ENCODE results near the gene ZDHHC1. TPM values are rescaled to one million over a fixed set of nuclear protein-coding genes. Genes with fewer than 3 reads are reported as not detected.

The ZDHHC1 gene, protein sequence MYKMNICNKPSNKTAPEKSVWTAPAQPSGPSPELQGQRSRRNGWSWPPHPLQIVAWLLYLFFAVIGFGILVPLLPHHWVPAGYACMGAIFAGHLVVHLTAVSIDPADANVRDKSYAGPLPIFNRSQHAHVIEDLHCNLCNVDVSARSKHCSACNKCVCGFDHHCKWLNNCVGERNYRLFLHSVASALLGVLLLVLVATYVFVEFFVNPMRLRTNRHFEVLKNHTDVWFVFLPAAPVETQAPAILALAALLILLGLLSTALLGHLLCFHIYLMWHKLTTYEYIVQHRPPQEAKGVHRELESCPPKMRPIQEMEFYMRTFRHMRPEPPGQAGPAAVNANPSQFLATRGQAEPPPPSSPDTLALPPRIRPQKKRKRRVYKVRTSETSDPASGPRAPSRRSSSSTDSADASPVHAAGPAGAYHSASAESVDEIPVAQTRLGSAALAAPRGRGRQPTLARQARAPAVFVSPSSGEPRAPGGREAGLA
- total RNA-seq, result 82.7 TPM

DNA sequence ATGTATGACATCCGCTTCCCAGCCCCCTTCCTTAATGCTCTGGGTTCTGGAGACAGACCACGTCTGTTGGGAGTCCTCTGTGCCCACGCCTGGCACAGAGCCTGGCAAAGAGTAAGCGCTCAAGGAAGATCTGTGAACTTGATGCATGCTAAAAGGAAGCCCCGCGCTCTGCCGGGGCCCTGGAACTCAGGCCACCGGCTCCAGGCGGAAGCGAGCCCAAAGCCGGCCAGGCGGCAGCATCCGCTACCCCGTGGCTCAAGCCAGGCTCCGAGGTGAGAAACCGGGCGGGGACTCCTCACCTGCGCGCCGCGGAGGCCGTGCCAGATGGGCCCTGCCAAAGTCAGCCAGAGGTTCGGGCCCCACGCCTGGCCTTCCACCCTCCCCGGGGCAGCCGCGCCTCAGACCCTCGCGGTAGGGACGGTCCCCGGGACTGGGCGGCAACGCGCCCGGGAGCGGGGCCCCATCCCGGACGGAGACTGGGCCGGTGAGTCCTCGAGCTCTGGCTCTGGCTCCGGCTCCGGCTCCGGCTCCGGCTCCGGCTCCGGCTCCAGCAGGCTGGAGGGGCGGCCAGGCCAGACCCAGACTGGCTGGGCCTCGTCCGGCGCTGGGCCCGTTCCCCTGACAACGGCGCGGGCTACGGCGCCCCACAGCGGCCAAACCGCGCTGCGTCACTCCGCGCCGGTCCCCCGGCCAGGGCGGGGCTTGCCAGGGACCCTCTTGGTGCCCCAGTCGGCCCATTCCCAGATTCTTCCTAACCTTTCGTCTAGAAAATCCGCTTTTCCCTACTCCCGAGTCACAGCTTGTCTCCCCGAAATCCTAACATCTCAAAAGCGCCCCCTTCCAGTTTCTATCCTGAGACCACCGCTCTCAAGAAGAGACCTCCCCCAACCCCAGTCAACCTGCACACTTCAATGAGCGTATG lies at the start of gene ZDHHC1:
Gene ZDHHC1, minus strand, starts transcription at position 606 of the 922 bp plus-strand sequence. CDS start 8,702 bp downstream, outside the sequence.
- Histone ChIP-seq H3K4me1 (peaks cover 0 to 6% of the 10 kb centered on the region in 2 donors), H3K36me3 (no peaks in the 10 kb centered on the region), H3K27ac (peak within 1 kb of the TSS; percentile 71), H3K27me3 (no peaks in the 10 kb centered on the region), H3K9me3 (no peaks in the 10 kb centered on the region), H3K4me3 (peak within 1 kb of the TSS; percentile 63 to 84)
- intact Hi-C loops (cut with DNase I), result no loop called here
- peak in 1 of 2 donors; percentile 80 for DNase-seq (ENCODE audit: low spot score in 2 of 2)
- TF ChIP-seq, protein P1, sequence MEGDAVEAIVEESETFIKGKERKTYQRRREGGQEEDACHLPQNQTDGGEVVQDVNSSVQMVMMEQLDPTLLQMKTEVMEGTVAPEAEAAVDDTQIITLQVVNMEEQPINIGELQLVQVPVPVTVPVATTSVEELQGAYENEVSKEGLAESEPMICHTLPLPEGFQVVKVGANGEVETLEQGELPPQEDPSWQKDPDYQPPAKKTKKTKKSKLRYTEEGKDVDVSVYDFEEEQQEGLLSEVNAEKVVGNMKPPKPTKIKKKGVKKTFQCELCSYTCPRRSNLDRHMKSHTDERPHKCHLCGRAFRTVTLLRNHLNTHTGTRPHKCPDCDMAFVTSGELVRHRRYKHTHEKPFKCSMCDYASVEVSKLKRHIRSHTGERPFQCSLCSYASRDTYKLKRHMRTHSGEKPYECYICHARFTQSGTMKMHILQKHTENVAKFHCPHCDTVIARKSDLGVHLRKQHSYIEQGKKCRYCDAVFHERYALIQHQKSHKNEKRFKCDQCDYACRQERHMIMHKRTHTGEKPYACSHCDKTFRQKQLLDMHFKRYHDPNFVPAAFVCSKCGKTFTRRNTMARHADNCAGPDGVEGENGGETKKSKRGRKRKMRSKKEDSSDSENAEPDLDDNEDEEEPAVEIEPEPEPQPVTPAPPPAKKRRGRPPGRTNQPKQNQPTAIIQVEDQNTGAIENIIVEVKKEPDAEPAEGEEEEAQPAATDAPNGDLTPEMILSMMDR (IDR thresholded peaks at IDR 0.05), result peak; percentile 24 to 55 (median 54)

DNA sequence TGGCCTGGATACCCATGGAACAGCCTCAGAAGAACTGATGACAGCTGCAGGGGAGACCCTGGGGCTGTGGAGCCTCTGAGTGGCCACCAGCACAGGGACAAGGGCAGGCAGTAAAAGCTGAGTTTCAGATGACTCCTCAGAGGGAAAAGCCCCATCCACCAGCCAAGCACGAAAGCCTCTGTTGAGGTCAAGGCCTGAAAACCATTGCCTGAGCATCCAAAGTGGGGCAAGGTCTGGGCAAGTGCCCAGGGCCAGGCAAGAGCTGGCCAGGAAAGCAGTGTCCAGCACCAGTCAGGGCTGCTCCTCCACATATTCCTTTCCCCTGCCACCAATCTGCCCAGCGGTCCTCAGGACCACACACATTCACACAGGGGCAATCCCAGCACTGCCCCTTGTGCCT lies 48.3 kb upstream of the ZDHHC1 start:
- Histone ChIP-seq H3K27ac (no peak overlapping the region), H3K27me3 (no peaks in the 10 kb centered on the region), H3K4me3 (no peak overlapping the region), H3K36me3 (no peaks in the 10 kb centered on the region), H3K4me1 (peaks cover 11 to 26% of the 10 kb centered on the region in 2 donors), H3K9me3 (no peaks in the 10 kb centered on the region)
- no peak for DNase-seq (ENCODE audit: low spot score in 2 of 2)
- intact Hi-C loops (cut with DNase I), result loop anchor here (2.0 to 10.0 kb wide), 2 partner anchors 90 to 186 kb away; partner anchors contain the start of gene PLEKHG4
- TF ChIP-seq, protein P1 (IDR thresholded peaks at IDR 0.05), result no peak

DNA sequence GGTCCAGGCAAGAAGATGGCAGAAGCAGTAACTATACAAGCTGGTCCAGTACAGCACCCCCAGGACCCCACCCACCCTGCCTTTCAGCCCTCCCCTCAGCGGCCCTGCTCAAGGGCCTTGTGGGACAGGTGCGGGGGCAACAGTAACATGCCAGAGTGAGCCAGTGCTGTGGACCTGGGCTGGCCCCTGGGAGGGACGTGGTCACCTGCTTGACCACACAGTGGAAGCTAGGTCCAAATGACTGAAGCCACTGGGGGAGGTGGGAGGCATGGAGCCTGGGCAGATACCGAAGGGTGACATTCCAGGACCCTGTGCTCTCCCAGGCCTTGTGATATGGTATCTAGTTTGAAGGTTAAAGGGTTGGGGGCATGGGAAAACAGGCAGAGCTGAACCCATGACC lies 47.4 kb upstream of the ZDHHC1 start:
- Histone ChIP-seq H3K27ac (no peak overlapping the region), H3K27me3 (no peaks in the 10 kb centered on the region), H3K36me3 (no peaks in the 10 kb centered on the region), H3K4me1 (peaks cover 20 to 35% of the 10 kb centered on the region in 2 donors), H3K4me3 (no peak overlapping the region), H3K9me3 (no peaks in the 10 kb centered on the region)
- intact Hi-C loops (cut with DNase I), result loop anchor here (2.0 to 10.0 kb wide), 2 partner anchors 89 to 185 kb away; partner anchors contain the start of gene PLEKHG4
- no peak for DNase-seq (ENCODE audit: low spot score in 2 of 2)
- TF ChIP-seq, protein P1 (IDR thresholded peaks at IDR 0.05), result no peak

DNA sequence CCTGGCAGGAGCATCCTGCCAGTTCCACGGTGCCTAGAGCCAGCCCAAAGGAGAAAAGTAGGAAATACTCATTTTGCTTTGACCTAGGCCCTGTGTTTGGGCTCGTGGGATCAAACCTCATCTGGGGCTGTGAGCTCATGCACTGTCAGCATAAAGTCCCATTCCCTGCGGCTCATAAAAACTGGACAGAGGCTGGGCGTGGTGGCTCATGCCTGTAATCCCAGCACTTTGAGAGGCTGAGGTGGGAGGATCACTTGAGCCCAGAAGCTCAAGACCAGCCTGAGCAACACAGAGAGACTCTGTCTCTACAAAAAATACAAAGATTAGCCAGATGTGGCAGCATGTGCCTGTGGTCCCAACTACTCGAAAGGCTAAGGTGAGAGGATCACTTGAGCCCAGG lies 46.8 kb upstream of the ZDHHC1 start:
- DNase-seq (ENCODE audit: low spot score in 2 of 2), result no peak
- Histone ChIP-seq H3K9me3 (no peaks in the 10 kb centered on the region), H3K4me3 (no peak overlapping the region), H3K4me1 (peaks cover 26 to 40% of the 10 kb centered on the region in 2 donors), H3K27ac (no peak overlapping the region), H3K36me3 (no peaks in the 10 kb centered on the region), H3K27me3 (no peaks in the 10 kb centered on the region)
- intact Hi-C loops (cut with DNase I), result loop anchor here (10.0 kb wide), 1 partner anchor 88 kb away; no protein-coding TSS in a partner anchor
- TF ChIP-seq, protein P1 (IDR thresholded peaks at IDR 0.05), result no peak

DNA sequence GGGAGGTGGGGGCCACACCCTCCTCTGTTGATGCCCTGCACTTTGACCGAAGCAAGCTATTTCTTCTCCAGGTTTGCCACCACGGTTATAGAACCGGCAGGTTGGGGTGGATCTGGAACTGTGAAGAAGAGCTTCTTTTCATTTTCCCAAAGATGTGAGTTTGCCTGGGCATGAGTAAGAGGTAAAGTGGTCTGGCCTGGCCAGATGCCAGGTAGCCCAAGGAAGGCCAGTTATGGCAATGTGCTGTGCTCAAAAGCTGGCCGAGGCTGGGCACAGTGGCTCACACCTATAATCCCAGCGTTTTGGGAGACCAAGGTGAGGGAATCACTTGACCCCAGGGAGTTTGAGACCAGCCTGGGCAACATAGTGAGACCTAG lies 46.0 kb upstream of the ZDHHC1 start:
- no peak overlapping the region for H3K27ac ChIP-seq
- no peaks in the 10 kb centered on the region for H3K27me3 ChIP-seq
- intact Hi-C loops (cut with DNase I), result loop anchor here (10.0 kb wide), 1 partner anchor 87 kb away; no protein-coding TSS in a partner anchor
- TF ChIP-seq, protein P1 (IDR thresholded peaks at IDR 0.05), result no peak
- H3K36me3 ChIP-seq, result no peaks in the 10 kb centered on the region
- peaks cover 32 to 48% of the 10 kb centered on the region in 2 donors for H3K4me1 ChIP-seq
- no peak for DNase-seq (ENCODE audit: low spot score in 2 of 2)
- H3K9me3 ChIP-seq, result no peaks in the 10 kb centered on the region
- no peak overlapping the region for H3K4me3 ChIP-seq

Measured in ascending aorta (tissue), 2 donors.